ENCODE results near the gene ZNF324. TPM values are rescaled to one million over a fixed set of nuclear protein-coding genes. Genes with fewer than 3 reads are reported as not detected.
A peak's percentile ranks its signal among the peaks of the same experiment; 100 is the strongest.

ZNF324 gene
- total and polyA plus RNA-seq, 2 of the 13 experiments (the other 11 are each of a cell fraction or from before 2014, with no cell fraction given) = 1.1 to 4.7 TPM

- no peak for TF ChIP-seq DMTF1 (CRISPR knock-in tag; IDR thresholded peaks at IDR 0.05)
- TF ChIP-seq GMEB2 (CRISPR knock-in tag; IDR thresholded peaks at IDR 0.05; ENCODE audit: low read depth) = no peak
- peak; percentile 38; the same call in 1 of the 2 replicates for TF ChIP-seq ZNF792 (CRISPR knock-in tag; IDR thresholded peaks at IDR 0.05)
- TF ChIP-seq HDAC1 (CRISPR knock-in tag; IDR thresholded peaks at IDR 0.05) = peak; percentile 74
- TF ChIP-seq ZNF280D (CRISPR knock-in tag; IDR thresholded peaks at IDR 0.05) = peak; percentile 5; the same call in 1 of the 2 replicates
- peak; percentile 89 to 95 for TF ChIP-seq POLR2A (IDR thresholded peaks at IDR 0.05; ENCODE audit: insufficient read depth in 1 of 2, low read depth in 2 of 2, low read length in 2 of 2)
- TF ChIP-seq ELF4 (CRISPR knock-in tag; IDR thresholded peaks at IDR 0.05; ENCODE audit: borderline replicate concordance) = no peak
- no peak for TF ChIP-seq KLF6 (CRISPR knock-in tag; IDR thresholded peaks at IDR 0.05)
- TF ChIP-seq HMGXB4 (CRISPR knock-in tag; IDR thresholded peaks at IDR 0.05; ENCODE audit: borderline replicate concordance in 1 of 2, low read depth in 1 of 2) = 0 out of 4 replicates have a peak, but pooled peaks of 1 of the 2 experiments have one; percentile 36
- no peak for TF ChIP-seq ZBTB38 (CRISPR knock-in tag; IDR thresholded peaks at IDR 0.05)
- TF ChIP-seq ZNF772 (CRISPR knock-in tag; IDR thresholded peaks at IDR 0.05) = peak; percentile 63; the same call in 1 of the 2 replicates
- TF ChIP-seq POLR2AphosphoS5 (IDR thresholded peaks at IDR 0.05; ENCODE audit: low read depth, low read length) = peak; percentile 81
- no peak for TF ChIP-seq ZNF619 (CRISPR knock-in tag; IDR thresholded peaks at IDR 0.05)
- peak; percentile 82; the same call in 1 of the 2 replicates for TF ChIP-seq ZBTB7A (CRISPR knock-in tag; IDR thresholded peaks at IDR 0.05)
- no peak for TF ChIP-seq TCF7L2 (IDR thresholded peaks at IDR 0.05; ENCODE audit: low read depth, low read length)
- TF ChIP-seq HIC2 (CRISPR knock-in tag; IDR thresholded peaks at IDR 0.05; ENCODE audit: low read depth) = peak; percentile 98
Observed at GRCh38 chr19:58511353-58512208, 44.7 kb downstream of the ZNF324 start, which contains the start of gene SLC27A5 (continued).
